K562 (cell line): ENCODE results near the gene SLC25A31. TPM values are rescaled to one million over a fixed set of nuclear protein-coding genes. Genes with fewer than 3 reads are reported as not detected.

Experiments used
- BHLHE40 ChIP-seq: IDR thresholded peaks from 2 replicates; pipeline ENCODE4 v1.6.1; 2011; ENCODE audit warnings: low read length, improper control_type of control experiment
- CBX8 ChIP-seq: fragments of 200-600 bp; sonication (generic); IDR thresholded peaks from 2 replicates; pipeline ENCODE4 v1.6.1; 2012; ENCODE audit warnings: borderline replicate concordance, mixed run types, low read depth, mild to moderate bottlenecking, moderate library complexity, mixed read lengths, low read length, control low read depth, inconsistent platforms; ENCODE audit not compliant: poor library complexity, severe bottlenecking; ENCODE audit errors: extremely low read depth
- ELF1 ChIP-seq: fragments of 200-800 bp; sonication (Bioruptor generic); IDR thresholded peaks from 2 replicates; pipeline ENCODE4 v1.6.1; 2016; ENCODE audit warnings: missing genetic modification characterization, missing compliant biosample characterization
- KDM5B ChIP-seq: fragments of 200-600 bp; sonication (generic); IDR thresholded peaks from 2 replicates; pipeline ENCODE4 v1.6.1; 2012; ENCODE audit warnings: low read depth, mild to moderate bottlenecking, moderate library complexity, low read length, control low read depth, inconsistent platforms; ENCODE audit not compliant: insufficient replicate concordance
- LEF1 ChIP-seq: fragments of 450-650 bp; IDR thresholded peaks from 2 replicates; pipeline ENCODE4 v1.6.1; 2016; ENCODE audit warnings: mild to moderate bottlenecking
- NKRF ChIP-seq: fragments of 450-650 bp; IDR thresholded peaks from 2 replicates; pipeline ENCODE4 v1.6.1; 2016; ENCODE audit warnings: borderline replicate concordance
- NONO ChIP-seq, 2 experiments: fragments of 200-400 bp in 1 of 2; fragments of 450-650 bp in 1 of 2; formaldehyde crosslinking in 1 of 2; IDR thresholded peaks; 2 replicates each; pipeline ENCODE4 v1.6.1; 2017; ENCODE audit warnings: low read depth in 2 of 2, mild to moderate bottlenecking in 2 of 2, moderate library complexity in 2 of 2, low read length in 1 of 2
- POLR2B ChIP-seq: fragments of 450-650 bp; IDR thresholded peaks from 2 replicates; pipeline ENCODE4 v1.6.1; 2018; ENCODE audit warnings: low read depth; ENCODE audit not compliant: partially characterized antibody
- RBM17 ChIP-seq: fragments of 200-400 bp; formaldehyde crosslinking; IDR thresholded peaks from 2 replicates; pipeline ENCODE4 v1.6.1; 2017; ENCODE audit warnings: low read depth, mild to moderate bottlenecking, low read length, borderline replicate concordance
- ZNF165 ChIP-seq: fragments of 250-450 bp; sonication (Bioruptor Pico); IDR thresholded peaks from 2 replicates; pipeline ENCODE4 v1.4.0; 2020; ENCODE audit warnings: borderline replicate concordance
- ZNF212 ChIP-seq: fragments of 450-650 bp; formaldehyde crosslinking; IDR thresholded peaks from 2 replicates; pipeline ENCODE4 v1.4.0; 2020; ENCODE audit warnings: mild to moderate bottlenecking
- ZNF347 ChIP-seq: fragments of 450-650 bp; formaldehyde crosslinking; IDR thresholded peaks from 2 replicates; pipeline ENCODE4 v1.4.0; 2020; ENCODE audit warnings: low read depth, mild to moderate bottlenecking, moderate library complexity
- polyA plus RNA-seq, 8 experiments: library from polyadenylated mRNA; depleted of rRNA in 4 of 8; stranded (reverse) in 5 of 8; unstranded in 3 of 8; fragments of >200 nt; fragmentation: Nextera tagmentation in 2 of 8; fragmentation: Illumina TruSeq in 1 of 8; extraction: Ambion mirVana in 2 of 8; extraction: Trizol in 1 of 8; gene quantifications; 2 replicates each; pipeline versions ENCODE4 v1.2.1 to v1.2.3, GENCODE V29; 2011 to 2014; ENCODE audit warnings: inconsistent platforms in 1 of 8, missing spikeins in 1 of 8
- total RNA-seq, 7 experiments: library from RNA; depleted of rRNA in 6 of 7; stranded (reverse); fragments of >200 nt in 6 of 7; fragmentation: Illumina TruSeq in 2 of 7; extraction: Trizol in 2 of 7; gene quantifications; 2 replicates each; pipeline versions ENCODE4 v1.2.1 to v1.2.3, GENCODE V29; 2011 to 2021; ENCODE audit warnings: low replicate concordance in 1 of 7
- TF ChIP-seq, protein P1 (sequence below): sonication (generic); formaldehyde crosslinking; IDR thresholded peaks from 2 replicates; pipeline ENCODE4 v1.8.0; 2022; ENCODE audit warnings: mild to moderate bottlenecking, missing genetic modification reagents, borderline replicate concordance
- TF ChIP-seq, protein P2 (sequence below), 2 experiments: fragments of 450-650 bp in 1 of 2; sonication (generic) in 1 of 2; formaldehyde crosslinking; conservative IDR thresholded peaks; 2 replicates each; pipeline versions ENCODE4 v1.4.0 to v1.8.1; 2020 to 2022; ENCODE audit warnings: mild to moderate bottlenecking in 1 of 2, missing genetic modification reagents in 1 of 2
- TF ChIP-seq, protein P3 (sequence below), 2 experiments: IDR thresholded peaks; 2 replicates each; pipeline ENCODE4 v1.6.1; 2012; ENCODE audit warnings: improper control_type of control experiment in 2 of 2, low read depth in 2 of 2, low read length in 2 of 2, borderline replicate concordance in 1 of 2
- TF ChIP-seq, protein P4 (sequence below): fragments of 200-800 bp; sonication (Bioruptor generic); IDR thresholded peaks from 2 replicates; pipeline ENCODE4 v1.6.1; 2017; ENCODE audit warnings: missing genetic modification characterization, missing compliant biosample characterization
- TF ChIP-seq, protein P5 (sequence below): fragments of 450-650 bp; formaldehyde crosslinking; IDR thresholded peaks from 2 replicates; pipeline ENCODE4 v1.4.0; 2020; ENCODE audit warnings: mild to moderate bottlenecking, moderate library complexity

Gene SLC25A31
- total and polyA plus RNA-seq, 9 of the 15 experiments (the other 6 are each of a cell fraction or from before 2014, with no cell fraction given): 0.07 TPM; not detected in 8

- TF ChIP-seq ZNF165 (no peak), LEF1 (no peak), ZNF347 (CRISPR knock-in tag) (no peak), RBM17 (no peak), POLR2B (no peak), CBX8 (no peak), BHLHE40 (no peak), ELF1 (no peak), ZNF212 (CRISPR knock-in tag) (no peak), KDM5B (no peak), NKRF (no peak), NONO (IDR thresholded peaks at IDR 0.05; ENCODE audit: low read depth in 2 of 2, low read length in 1 of 2) (0 out of 4 replicates have a peak, but pooled peaks of 1 of the 2 experiments have one; percentile 26)
- TF ChIP-seq, protein P1, sequence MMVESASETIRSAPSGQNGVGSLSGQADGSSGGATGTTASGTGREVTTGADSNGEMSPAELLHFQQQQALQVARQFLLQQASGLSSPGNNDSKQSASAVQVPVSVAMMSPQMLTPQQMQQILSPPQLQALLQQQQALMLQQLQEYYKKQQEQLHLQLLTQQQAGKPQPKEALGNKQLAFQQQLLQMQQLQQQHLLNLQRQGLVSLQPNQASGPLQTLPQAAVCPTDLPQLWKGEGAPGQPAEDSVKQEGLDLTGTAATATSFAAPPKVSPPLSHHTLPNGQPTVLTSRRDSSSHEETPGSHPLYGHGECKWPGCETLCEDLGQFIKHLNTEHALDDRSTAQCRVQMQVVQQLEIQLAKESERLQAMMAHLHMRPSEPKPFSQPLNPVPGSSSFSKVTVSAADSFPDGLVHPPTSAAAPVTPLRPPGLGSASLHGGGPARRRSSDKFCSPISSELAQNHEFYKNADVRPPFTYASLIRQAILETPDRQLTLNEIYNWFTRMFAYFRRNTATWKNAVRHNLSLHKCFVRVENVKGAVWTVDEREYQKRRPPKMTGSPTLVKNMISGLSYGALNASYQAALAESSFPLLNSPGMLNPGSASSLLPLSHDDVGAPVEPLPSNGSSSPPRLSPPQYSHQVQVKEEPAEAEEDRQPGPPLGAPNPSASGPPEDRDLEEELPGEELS (CRISPR knock-in tag): no peak
- TF ChIP-seq, protein P2, sequence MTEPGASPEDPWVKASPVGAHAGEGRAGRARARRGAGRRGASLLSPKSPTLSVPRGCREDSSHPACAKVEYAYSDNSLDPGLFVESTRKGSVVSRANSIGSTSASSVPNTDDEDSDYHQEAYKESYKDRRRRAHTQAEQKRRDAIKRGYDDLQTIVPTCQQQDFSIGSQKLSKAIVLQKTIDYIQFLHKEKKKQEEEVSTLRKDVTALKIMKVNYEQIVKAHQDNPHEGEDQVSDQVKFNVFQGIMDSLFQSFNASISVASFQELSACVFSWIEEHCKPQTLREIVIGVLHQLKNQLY (CRISPR knock-in tag; conservative IDR thresholded peaks at IDR 0.05): no peak
- TF ChIP-seq, protein P3, sequence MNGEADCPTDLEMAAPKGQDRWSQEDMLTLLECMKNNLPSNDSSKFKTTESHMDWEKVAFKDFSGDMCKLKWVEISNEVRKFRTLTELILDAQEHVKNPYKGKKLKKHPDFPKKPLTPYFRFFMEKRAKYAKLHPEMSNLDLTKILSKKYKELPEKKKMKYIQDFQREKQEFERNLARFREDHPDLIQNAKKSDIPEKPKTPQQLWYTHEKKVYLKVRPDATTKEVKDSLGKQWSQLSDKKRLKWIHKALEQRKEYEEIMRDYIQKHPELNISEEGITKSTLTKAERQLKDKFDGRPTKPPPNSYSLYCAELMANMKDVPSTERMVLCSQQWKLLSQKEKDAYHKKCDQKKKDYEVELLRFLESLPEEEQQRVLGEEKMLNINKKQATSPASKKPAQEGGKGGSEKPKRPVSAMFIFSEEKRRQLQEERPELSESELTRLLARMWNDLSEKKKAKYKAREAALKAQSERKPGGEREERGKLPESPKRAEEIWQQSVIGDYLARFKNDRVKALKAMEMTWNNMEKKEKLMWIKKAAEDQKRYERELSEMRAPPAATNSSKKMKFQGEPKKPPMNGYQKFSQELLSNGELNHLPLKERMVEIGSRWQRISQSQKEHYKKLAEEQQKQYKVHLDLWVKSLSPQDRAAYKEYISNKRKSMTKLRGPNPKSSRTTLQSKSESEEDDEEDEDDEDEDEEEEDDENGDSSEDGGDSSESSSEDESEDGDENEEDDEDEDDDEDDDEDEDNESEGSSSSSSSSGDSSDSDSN (IDR thresholded peaks at IDR 0.05; ENCODE audit: borderline replicate concordance in 1 of 2, low read depth in 2 of 2, low read length in 2 of 2): no peak
- TF ChIP-seq, protein P4, sequence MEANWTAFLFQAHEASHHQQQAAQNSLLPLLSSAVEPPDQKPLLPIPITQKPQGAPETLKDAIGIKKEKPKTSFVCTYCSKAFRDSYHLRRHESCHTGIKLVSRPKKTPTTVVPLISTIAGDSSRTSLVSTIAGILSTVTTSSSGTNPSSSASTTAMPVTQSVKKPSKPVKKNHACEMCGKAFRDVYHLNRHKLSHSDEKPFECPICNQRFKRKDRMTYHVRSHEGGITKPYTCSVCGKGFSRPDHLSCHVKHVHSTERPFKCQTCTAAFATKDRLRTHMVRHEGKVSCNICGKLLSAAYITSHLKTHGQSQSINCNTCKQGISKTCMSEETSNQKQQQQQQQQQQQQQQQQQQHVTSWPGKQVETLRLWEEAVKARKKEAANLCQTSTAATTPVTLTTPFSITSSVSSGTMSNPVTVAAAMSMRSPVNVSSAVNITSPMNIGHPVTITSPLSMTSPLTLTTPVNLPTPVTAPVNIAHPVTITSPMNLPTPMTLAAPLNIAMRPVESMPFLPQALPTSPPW (CRISPR knock-in tag): peak; percentile 43; the same call in 1 of the 2 replicates
- TF ChIP-seq, protein P5, sequence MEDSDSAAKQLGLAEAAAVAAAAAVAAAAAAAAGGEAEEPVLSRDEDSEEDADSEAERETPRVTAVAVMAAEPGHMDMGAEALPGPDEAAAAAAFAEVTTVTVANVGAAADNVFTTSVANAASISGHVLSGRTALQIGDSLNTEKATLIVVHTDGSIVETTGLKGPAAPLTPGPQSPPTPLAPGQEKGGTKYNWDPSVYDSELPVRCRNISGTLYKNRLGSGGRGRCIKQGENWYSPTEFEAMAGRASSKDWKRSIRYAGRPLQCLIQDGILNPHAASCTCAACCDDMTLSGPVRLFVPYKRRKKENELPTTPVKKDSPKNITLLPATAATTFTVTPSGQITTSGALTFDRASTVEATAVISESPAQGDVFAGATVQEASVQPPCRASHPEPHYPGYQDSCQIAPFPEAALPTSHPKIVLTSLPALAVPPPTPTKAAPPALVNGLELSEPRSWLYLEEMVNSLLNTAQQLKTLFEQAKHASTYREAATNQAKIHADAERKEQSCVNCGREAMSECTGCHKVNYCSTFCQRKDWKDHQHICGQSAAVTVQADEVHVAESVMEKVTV (CRISPR knock-in tag): peak; percentile 94; the same call in 1 of the 2 replicates
Observed at GRCh38 chr4:127782025-127782274, 51.8 kb downstream of the SLC25A31 start (continued).
